Endothelial cell of umbilical vein (primary cell): ENCODE measurements around the gene GATAD2A. TPM values are rescaled to one million over a fixed set of nuclear protein-coding genes. Genes with fewer than 3 reads are reported as not detected.

Experiments used
- BruUV-seq: library from RNA; stranded (reverse); fragments of 400-500 nt; replicated peaks from 2 replicates; lab custom pipeline; 2021; lab: Mats Ljungman, UMichigan
- CTCF ChIA-PET: fragments of 300-600, 350-600 bp; sonication (Branson Sonifier 250); formaldehyde crosslinking; loops from one replicate; lab custom pipeline; 2021; ENCODE audit warnings: antibody characterized with exemption, inconsistent platforms; lab: Charles Lee
- POLR2A ChIA-PET: fragments of 300-600, 350-600 bp; sonication (Branson Sonifier 250); formaldehyde crosslinking; loops from one replicate; lab custom pipeline; 2021; ENCODE audit warnings: antibody characterized with exemption, inconsistent platforms; lab: Charles Lee
- DNase-seq: peaks from one replicate; pipeline ENCODE4 v3.0.0-alpha.2; 2011; ENCODE audit warnings: low read depth, low spot score
- FAIRE-seq: peaks from 2 replicates; lab custom pipeline; 2011; peaks lifted over from hg19 to GRCh38; lab: Jason Lieb, UNC
- H2AFZ ChIP-seq: 2 replicates; pipeline ENCODE4 v1.6.0; 2012; ENCODE audit warnings: low read depth, low read length, control low read depth, inconsistent platforms
- H3K27ac ChIP-seq: 2 replicates; pipeline ENCODE4 v1.5.1; 2011; ENCODE audit warnings: low read depth, mild to moderate bottlenecking, control low read depth, low read length, moderate library complexity; ENCODE audit not compliant: insufficient read depth
- H3K27me3 ChIP-seq, 2 experiments: 2 replicates each; pipeline versions ENCODE4 v1.6.0 to v1.6.1; 2011; ENCODE audit warnings: low read length in 2 of 2, mixed read lengths in 1 of 2; ENCODE audit not compliant: control insufficient read depth in 2 of 2, insufficient read depth in 2 of 2
- H3K36me3 ChIP-seq, 2 experiments: 2 replicates in 1 of 2; 3 replicates in 1 of 2; pipeline ENCODE4 v1.5.1; 2011; ENCODE audit warnings: low read length in 2 of 2, mild to moderate bottlenecking in 1 of 2, moderate library complexity in 1 of 2; ENCODE audit not compliant: control insufficient read depth in 2 of 2, insufficient read depth in 2 of 2; ENCODE audit errors: extremely low read depth in 1 of 2
- H3K4me1 ChIP-seq: 3 replicates; pipeline ENCODE4 v1.5.1; 2011; ENCODE audit warnings: mild to moderate bottlenecking, low read length; ENCODE audit not compliant: control insufficient read depth, insufficient read depth; ENCODE audit errors: extremely low read depth
- H3K4me2 ChIP-seq: 2 replicates; pipeline ENCODE4 v1.6.1; 2011; ENCODE audit warnings: low read length, control low read depth, mixed read lengths; ENCODE audit not compliant: insufficient read depth
- H3K4me3 ChIP-seq, 3 experiments: fragments of 200-600 bp in 1 of 3; sonication (generic), shearing (Covaris generic) in 1 of 3; replicated peaks in 1 of 3; 2 replicates each; pipeline ENCODE4 v1.5.1; 2011 to 2016; ENCODE audit warnings: control low read depth in 3 of 3, low read length in 3 of 3, mild to moderate bottlenecking in 2 of 3, inconsistent platforms in 1 of 3, low read depth in 1 of 3, moderate library complexity in 1 of 3; ENCODE audit not compliant: insufficient read depth in 1 of 3
- H3K79me2 ChIP-seq: 2 replicates; pipeline ENCODE4 v1.6.0; 2012; ENCODE audit warnings: low read length, inconsistent platforms; ENCODE audit not compliant: control insufficient read depth, insufficient read depth
- H3K9ac ChIP-seq: replicated peaks from 2 replicates; pipeline ENCODE3; 2011; ENCODE audit warnings: low read length, control low read depth; ENCODE audit not compliant: insufficient read depth; ENCODE audit errors: extremely low read depth
- H3K9me1 ChIP-seq: replicated peaks from 3 replicates; pipeline ENCODE4 v1.6.0; 2011; ENCODE audit warnings: mild to moderate bottlenecking, low read length; ENCODE audit not compliant: control insufficient read depth, insufficient read depth; ENCODE audit errors: extremely low read depth
- H3K9me3 ChIP-seq: replicated peaks from 2 replicates; pipeline ENCODE4 v1.5.1; 2012; ENCODE audit warnings: low read length, inconsistent platforms; ENCODE audit not compliant: control insufficient read depth, insufficient read depth
- H4K20me1 ChIP-seq: replicated peaks from 2 replicates; pipeline ENCODE3; 2011; ENCODE audit warnings: mild to moderate bottlenecking, low read length; ENCODE audit not compliant: control insufficient read depth, insufficient read depth; ENCODE audit errors: extremely low read depth
- CTCF ChIP-seq, 2 donors: IDR thresholded peaks; 1 replicate in 1 of 2; 2 replicates in 1 of 2; pipeline ENCODE4 v1.5.1; 2011; ENCODE audit warnings: low read length in 2 of 2, mild to moderate bottlenecking in 2 of 2, moderate library complexity in 2 of 2, control low read depth in 1 of 2, inconsistent platforms in 1 of 2, low read depth in 1 of 2; ENCODE audit not compliant: insufficient read depth in 1 of 2; ENCODE audit errors: extremely low read depth in 1 of 2
- GATA2 ChIP-seq: IDR thresholded peaks from 2 replicates; pipeline ENCODE4 v1.7.0; 2011; ENCODE audit warnings: low read depth, mild to moderate bottlenecking, moderate library complexity, mixed read lengths, low read length; ENCODE audit not compliant: insufficient read length, insufficient read depth
- JUN ChIP-seq: IDR thresholded peaks from 2 replicates; pipeline ENCODE4 v1.6.1; 2011; ENCODE audit warnings: borderline replicate concordance, low read depth; ENCODE audit not compliant: insufficient read length, insufficient read depth
- MAX ChIP-seq: IDR thresholded peaks from 2 replicates; pipeline ENCODE4 v1.6.1; 2011; ENCODE audit not compliant: insufficient read depth, insufficient read length
- MYC ChIP-seq: IDR thresholded peaks from one replicate; pipeline ENCODE4 v1.6.1; 2011; ENCODE audit warnings: mild to moderate bottlenecking, low read depth, low read length
- POLR2AphosphoS5 ChIP-seq: IDR thresholded peaks from 2 replicates; pipeline ENCODE4 v1.6.1; 2012; ENCODE audit warnings: low read depth, mild to moderate bottlenecking, control low read depth, low read length, moderate library complexity; ENCODE audit not compliant: insufficient read depth
- dilution Hi-C: fragments of 300-500 bp; cut with MboI; formaldehyde crosslinking; loops from one replicate; pipeline ENCODE4 v1.15.0; 2019; ENCODE audit warnings: low sequenced_read_pairs; ENCODE audit not compliant: extremely low pct_ligation_motif_present
- intact Hi-C: fragments of 100-400 bp; cut with micrococcal nuclease; formaldehyde crosslinking; loops from one replicate; pipeline ENCODE4 v1.10.0; 2022
- polyA plus RNA-seq, 4 experiments: library from polyadenylated mRNA; depleted of rRNA in 3 of 4; stranded (reverse) in 3 of 4; unstranded in 1 of 4; fragments of >200 nt; gene quantifications; 2 replicates each; pipeline versions ENCODE4 v1.2.1 to v1.2.3, GENCODE V29; 2011 to 2012; ENCODE audit warnings: missing spikeins in 1 of 4
- total RNA-seq: library from RNA; stranded (reverse); gene quantifications from 2 replicates; pipeline ENCODE4 v1.2.3, GENCODE V29; 2021

The GATAD2A gene
- total and polyA plus RNA-seq, 2 donors (not counting 3 experiments of a cell fraction or from before 2014, with no cell fraction given), result 27.3 to 134 TPM

- CTCF ChIA-PET, result interaction anchor here (1.1 kb wide), 1 partner anchor 21 kb away, joined by 3 read pairs; no protein-coding TSS in a partner anchor
- Histone ChIP-seq H2AFZ (no peak overlapping the region), H3K4me3 (no peak overlapping the region), H3K9ac (no peak overlapping the region), H3K4me1 (peaks cover 1% of the 10 kb centered on the region), H3K27ac (no peak overlapping the region), H3K27me3 (no peaks in the 10 kb centered on the region), H3K79me2 (no peaks in the 10 kb centered on the region), H3K9me1 (no peaks in the 10 kb centered on the region), H3K36me3 (peaks cover 6 to 15% of the 10 kb centered on the region in 2 experiments), H3K9me3 (no peaks in the 10 kb centered on the region), H4K20me1 (no peaks in the 10 kb centered on the region), H3K4me2 (no peak overlapping the region)
- no peak for DNase-seq
- POLR2A ChIA-PET, result no interaction called here
- no peak for FAIRE-seq
- BruUV-seq, result no TSS peak
- TF ChIP-seq JUN, result no peak
- no peak for TF ChIP-seq MYC
- no peak for TF ChIP-seq GATA2
- no peak for TF ChIP-seq MAX
- TF ChIP-seq POLR2AphosphoS5, result no peak
- TF ChIP-seq CTCF (IDR thresholded peaks at IDR 0.05; ENCODE audit: extremely low read depth in 1 of 2, insufficient read depth in 1 of 2, low read depth in 1 of 2, low read length in 2 of 2), result no peak
- dilution Hi-C loops (no loop called here), intact Hi-C loops (no loop called here)
Measured at GRCh38 chr19:19510432-19510831, 105.0 kb downstream of the GATAD2A start.
